PC-9 (cell line): ENCODE data around the gene MPZL2. TPM values are rescaled to one million over a fixed set of nuclear protein-coding genes. Genes with fewer than 3 reads are reported as not detected.
A peak's percentile ranks its signal among the peaks of the same experiment; 100 is the strongest.

Source experiments
- BruUV-seq: library from RNA; stranded (reverse); fragments of 400-500 nt; replicated peaks from 2 replicates; lab custom pipeline; 2021; lab: Mats Ljungman, UMichigan
- CTCF ChIA-PET: fragments of 300-600 bp; sonication (Branson Sonifier 250); formaldehyde crosslinking; loops from one replicate; lab custom pipeline; 2022; ENCODE audit warnings: antibody characterized with exemption; lab: Charles Lee
- POLR2A ChIA-PET: fragments of 300-600 bp; sonication (Branson Sonifier 250); formaldehyde crosslinking; loops from one replicate; lab custom pipeline; 2022; ENCODE audit warnings: antibody characterized with exemption; ENCODE audit not compliant: unreplicated experiment; lab: Charles Lee
- DNase-seq, 2 experiments: peaks; one replicate each; pipeline versions ENCODE4 v3.0.0 to v3.0.0-alpha.2; 2015 to 2022; ENCODE audit warnings: mixed read lengths in 1 of 2
- H2AFZ ChIP-seq: fragments of 200-600 bp; sonication (generic); 2 replicates; pipeline ENCODE4 v1.8.1; 2017; ENCODE audit warnings: antibody characterized with exemption
- H3F3A ChIP-seq: fragments of 200-600 bp; sonication (generic); 2 replicates; pipeline ENCODE4 v1.8.1; 2017; ENCODE audit warnings: antibody characterized with exemption, mild to moderate bottlenecking, low read depth; ENCODE audit not compliant: insufficient read depth
- H3K27ac ChIP-seq: fragments of 200-600 bp; sonication (generic); 2 replicates; pipeline ENCODE4 v1.6.1; 2016; ENCODE audit warnings: mixed run types
- H3K27me3 ChIP-seq: fragments of 200-600 bp; sonication (generic); 2 replicates; pipeline ENCODE4 v1.6.1; 2016; ENCODE audit warnings: low read depth, mixed run types; ENCODE audit not compliant: insufficient read depth
- H3K36me3 ChIP-seq: fragments of 200-600 bp; sonication (generic); 2 replicates; pipeline ENCODE4 v1.6.1; 2016; ENCODE audit warnings: low read depth, mixed run types
- H3K4me1 ChIP-seq: fragments of 200-600 bp; sonication (generic); replicated peaks from 2 replicates; pipeline ENCODE4 v1.6.1; 2016; ENCODE audit warnings: mixed run types; ENCODE audit not compliant: insufficient read depth
- H3K4me2 ChIP-seq: fragments of 200-600 bp; sonication (generic); 2 replicates; pipeline ENCODE4 v1.6.1; 2017; ENCODE audit warnings: mixed run types
- H3K4me3 ChIP-seq: fragments of 200-600 bp; sonication (generic); 2 replicates; pipeline ENCODE4 v1.6.1; 2016; ENCODE audit warnings: mixed run types
- H3K79me2 ChIP-seq: fragments of 200-600 bp; sonication (generic); 2 replicates; pipeline ENCODE4 v1.6.1; 2017; ENCODE audit warnings: low read depth, mixed run types
- H3K9me2 ChIP-seq: fragments of 200-600 bp; sonication (generic); 2 replicates; pipeline ENCODE4 v1.8.1; 2017; ENCODE audit warnings: mild to moderate bottlenecking; ENCODE audit not compliant: insufficient read depth
- H3K9me3 ChIP-seq: fragments of 200-600 bp; sonication (generic); 2 replicates; pipeline ENCODE4 v1.8.1; 2016; ENCODE audit warnings: low read depth; ENCODE audit not compliant: insufficient read depth
- H4K20me1 ChIP-seq: fragments of 200-600 bp; sonication (generic); 2 replicates; pipeline ENCODE4 v1.8.1; 2017; ENCODE audit not compliant: insufficient read depth
- EZH2 ChIP-seq: fragments of 200-600 bp; sonication (generic); IDR thresholded peaks from 2 replicates; pipeline ENCODE4 v1.8.0; 2017; ENCODE audit warnings: antibody characterized with exemption, low read depth
- intact Hi-C: fragments of 100-400 bp; cut with micrococcal nuclease; formaldehyde crosslinking; loops from one replicate; pipeline ENCODE4 v1.10.0; 2022; ENCODE audit not compliant: unreplicated experiment
- total RNA-seq: library from RNA; stranded (reverse); gene quantifications from 2 replicates; pipeline ENCODE4 v1.2.3, GENCODE V29; 2021
- TF ChIP-seq, protein P1 (sequence below): fragments of 200-600 bp; sonication (generic); conservative IDR thresholded peaks from 2 replicates; pipeline ENCODE4 v1.6.1; 2017; ENCODE audit warnings: mixed run types, antibody characterized with exemption, mild to moderate bottlenecking, moderate library complexity

The MPZL2 gene
- total RNA-seq, 1 experiment from 2014 or later, result 43.1 TPM

DNA sequence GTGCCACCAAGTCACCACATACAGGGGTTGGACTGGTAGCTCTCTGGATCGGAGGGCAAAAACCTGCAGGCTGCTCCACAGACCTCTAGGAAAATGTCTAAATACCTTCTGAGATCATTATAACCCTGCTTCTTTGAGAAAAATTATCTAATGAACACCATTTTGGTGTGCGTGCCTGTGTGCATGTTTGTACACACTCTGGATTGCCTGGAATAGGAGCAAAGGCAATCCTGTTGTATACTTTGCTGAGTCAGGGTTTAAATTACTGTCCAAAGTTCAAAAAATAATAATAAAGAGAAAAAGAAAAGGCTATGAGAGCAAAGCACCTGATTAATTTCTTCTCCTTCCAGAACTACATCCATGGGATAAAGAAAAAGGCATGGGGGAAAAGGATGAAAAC lies 50.3 kb downstream of the MPZL2 start:
- Histone ChIP-seq H3K9me3 (no peaks in the 10 kb centered on the region), H3K27ac (no peak overlapping the region), H3K4me3 (no peak overlapping the region), H3K27me3 (no peaks in the 10 kb centered on the region), H3K9me2 (no peaks in the 10 kb centered on the region), H3K4me1 (peaks cover 22% of the 10 kb centered on the region), H3K36me3 (no peaks in the 10 kb centered on the region), H3K4me2 (peak overlapping the region; percentile 22; the same call in 1 of the 2 replicates), H4K20me1 (no peaks in the 10 kb centered on the region), H2AFZ (no peak overlapping the region), H3K79me2 (no peaks in the 10 kb centered on the region), H3F3A (0 out of 2 replicates have a peak, but pooled peaks cover 7% of the 10 kb centered on the region)
- POLR2A ChIA-PET, result no interaction called here
- TF ChIP-seq, protein P1, sequence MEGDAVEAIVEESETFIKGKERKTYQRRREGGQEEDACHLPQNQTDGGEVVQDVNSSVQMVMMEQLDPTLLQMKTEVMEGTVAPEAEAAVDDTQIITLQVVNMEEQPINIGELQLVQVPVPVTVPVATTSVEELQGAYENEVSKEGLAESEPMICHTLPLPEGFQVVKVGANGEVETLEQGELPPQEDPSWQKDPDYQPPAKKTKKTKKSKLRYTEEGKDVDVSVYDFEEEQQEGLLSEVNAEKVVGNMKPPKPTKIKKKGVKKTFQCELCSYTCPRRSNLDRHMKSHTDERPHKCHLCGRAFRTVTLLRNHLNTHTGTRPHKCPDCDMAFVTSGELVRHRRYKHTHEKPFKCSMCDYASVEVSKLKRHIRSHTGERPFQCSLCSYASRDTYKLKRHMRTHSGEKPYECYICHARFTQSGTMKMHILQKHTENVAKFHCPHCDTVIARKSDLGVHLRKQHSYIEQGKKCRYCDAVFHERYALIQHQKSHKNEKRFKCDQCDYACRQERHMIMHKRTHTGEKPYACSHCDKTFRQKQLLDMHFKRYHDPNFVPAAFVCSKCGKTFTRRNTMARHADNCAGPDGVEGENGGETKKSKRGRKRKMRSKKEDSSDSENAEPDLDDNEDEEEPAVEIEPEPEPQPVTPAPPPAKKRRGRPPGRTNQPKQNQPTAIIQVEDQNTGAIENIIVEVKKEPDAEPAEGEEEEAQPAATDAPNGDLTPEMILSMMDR, result no peak
- intact Hi-C loops, result no loop called here
- CTCF ChIA-PET, result no interaction called here
- DNase-seq, result no peak
- no TSS peak for BruUV-seq

DNA sequence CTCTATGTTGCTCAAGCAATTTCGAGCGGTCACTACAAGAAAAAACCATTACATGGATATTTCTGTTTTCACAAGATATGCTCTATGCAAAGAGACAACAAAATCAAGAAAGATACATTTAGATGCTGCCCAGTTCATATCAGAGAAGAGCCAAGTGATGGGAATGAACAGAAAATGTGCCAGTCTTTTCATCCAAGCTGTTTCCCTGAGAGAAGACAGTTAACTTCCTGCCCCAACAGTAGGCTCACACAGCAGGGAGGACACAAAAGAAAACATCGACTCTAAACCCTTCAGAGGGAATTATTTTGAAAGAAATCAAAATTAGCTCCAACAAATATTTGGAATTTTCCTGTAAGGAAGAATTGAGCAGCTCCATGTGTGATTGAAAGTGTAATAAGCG lies 50.9 kb downstream of the MPZL2 start:
- Histone ChIP-seq H3K9me3 (no peaks in the 10 kb centered on the region), H2AFZ (no peak overlapping the region), H4K20me1 (no peaks in the 10 kb centered on the region), H3K4me1 (peaks cover 22% of the 10 kb centered on the region), H3K4me2 (no peak overlapping the region), H3K36me3 (no peaks in the 10 kb centered on the region), H3K27ac (no peak overlapping the region), H3F3A (0 out of 2 replicates have a peak, but pooled peaks cover 7% of the 10 kb centered on the region), H3K27me3 (no peaks in the 10 kb centered on the region), H3K9me2 (no peaks in the 10 kb centered on the region), H3K79me2 (no peaks in the 10 kb centered on the region), H3K4me3 (no peak overlapping the region)
- intact Hi-C loops, result no loop called here
- DNase-seq, result no peak
- TF ChIP-seq EZH2, result no peak
- TF ChIP-seq, protein P1, result no peak
- BruUV-seq, result no TSS peak
- ChIA-PET POLR2A (no interaction called here), CTCF (no interaction called here)

DNA sequence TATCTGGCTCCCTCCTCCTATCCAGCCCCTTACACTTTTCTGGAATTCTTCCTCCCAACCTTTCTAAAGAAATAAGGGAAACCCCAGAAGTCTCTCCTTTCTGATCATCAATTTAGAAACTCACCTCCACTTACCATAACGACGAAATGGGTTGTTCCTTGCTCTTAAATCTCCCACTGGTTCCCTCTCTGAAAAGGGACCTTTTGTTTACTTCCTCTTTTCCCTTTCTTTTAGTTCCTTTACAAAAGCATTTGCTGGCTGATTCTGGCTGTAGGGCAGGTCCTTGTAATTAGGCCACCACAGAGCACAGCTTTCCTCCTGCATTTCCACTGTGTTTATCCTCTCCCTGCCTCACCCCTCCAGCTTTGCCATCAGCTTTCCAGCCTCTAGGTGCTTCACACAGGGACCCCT lies 51.3 kb downstream of the MPZL2 start:
- no TSS peak for BruUV-seq

More for the DNA sequence above, 51.3 kb downstream of the MPZL2 start:
- TF ChIP-seq EZH2, result no peak
- TF ChIP-seq, protein P1, result no peak
- Histone ChIP-seq H3K9me3 (no peaks in the 10 kb centered on the region), H3K4me2 (no peak overlapping the region), H3K36me3 (no peaks in the 10 kb centered on the region), H2AFZ (no peak overlapping the region), H3K79me2 (no peaks in the 10 kb centered on the region), H3K27me3 (no peaks in the 10 kb centered on the region), H3K9me2 (no peaks in the 10 kb centered on the region), H3K4me1 (peaks cover 22% of the 10 kb centered on the region), H3K27ac (no peak overlapping the region), H3F3A (0 out of 2 replicates have a peak, but pooled peaks cover 7% of the 10 kb centered on the region), H3K4me3 (no peak overlapping the region), H4K20me1 (no peaks in the 10 kb centered on the region)
- ChIA-PET CTCF (no interaction called here), POLR2A (no interaction called here)
- no peak for DNase-seq
- intact Hi-C loops, result no loop called here
